Right renal cortex interstitium (tissue), 3 donors: Measurements from ENCODE around the gene NOSIP. TPM values are rescaled to one million over a fixed set of nuclear protein-coding genes. Genes with fewer than 3 reads are reported as not detected.

Source experiments
- DNase-seq, 3 donors: peaks; one replicate each; pipeline ENCODE4 v3.0.0-alpha.2; 2013; ENCODE audit warnings: low read depth in 3 of 3, low spot score in 2 of 3
- polyA plus RNA-seq, 3 donors: library from polyadenylated mRNA; unstranded; fragments of 120-200 nt; gene quantifications; one replicate each; pipeline ENCODE4 v1.2.1, GENCODE V29; 2013; ENCODE audit not compliant: insufficient read length in 3 of 3

Gene NOSIP
- polyA plus RNA-seq, 3 donors, result 61.2 to 69.1 (median 64.3) TPM

- no peak for DNase-seq
These were observed 27.6 kb downstream of the NOSIP start for GRCh38 chr19:49552749-49553148.

DNA sequence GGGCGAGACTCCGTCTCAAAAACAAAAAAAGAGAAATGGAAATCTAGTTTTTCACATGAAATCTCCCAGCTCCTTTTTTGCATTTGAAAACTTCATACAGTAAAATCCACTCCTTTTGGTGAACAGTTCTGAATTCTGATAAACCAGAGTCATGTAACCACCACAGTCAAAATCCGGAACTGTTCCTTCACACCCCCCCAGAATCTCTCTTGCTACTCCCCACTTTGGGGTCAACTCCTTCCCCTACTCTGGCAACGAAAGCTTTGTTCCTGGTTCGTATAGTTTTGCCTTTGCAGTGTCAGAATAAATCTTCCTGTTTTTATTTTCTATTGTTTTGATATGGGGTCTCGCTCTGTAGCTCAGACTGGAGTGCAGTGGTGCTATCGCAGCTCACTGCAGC lies 28.8 kb downstream of the NOSIP start:
- DNase-seq, result no peak

- DNase-seq, result no peak
These were observed 31.3 kb downstream of the NOSIP start for GRCh38 chr19:49549045-49549444.

DNA sequence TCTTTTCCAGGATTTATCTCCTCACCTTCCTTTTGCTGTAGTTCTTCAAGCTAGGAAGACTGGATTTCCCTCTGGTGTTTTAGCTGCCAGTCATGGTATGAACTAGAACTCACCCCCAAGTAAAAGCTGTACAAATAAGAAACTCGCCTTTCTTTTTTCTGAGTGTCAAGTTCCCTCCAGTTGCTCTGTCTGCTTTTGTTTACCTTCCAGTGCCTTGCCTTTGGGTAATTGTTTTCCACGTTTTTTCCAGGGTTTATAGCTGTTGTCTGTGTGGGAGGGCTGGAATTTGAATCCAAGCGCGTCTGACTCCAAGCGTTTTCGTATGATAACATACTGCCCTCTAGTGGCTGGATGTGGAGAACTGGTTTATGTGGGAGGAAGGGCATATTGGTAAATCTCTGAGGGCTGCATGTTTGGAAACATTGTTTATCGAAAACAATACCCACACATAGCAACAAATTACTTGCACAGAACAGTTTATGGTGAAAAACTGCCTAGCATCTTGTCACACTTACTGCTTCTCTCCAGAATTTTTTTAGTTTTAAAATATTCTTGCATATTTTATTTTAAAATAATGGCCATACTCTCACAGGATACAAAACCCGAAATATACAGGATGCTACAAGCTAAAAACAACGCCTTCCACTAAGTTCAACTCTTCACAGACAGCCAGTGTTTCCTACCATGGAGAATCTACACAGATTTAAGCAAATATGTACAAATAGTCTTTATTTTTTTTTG lies 33.4 kb downstream of the NOSIP start:
- DNase-seq, result peak; percentile 93 to 95 (median 94)

- DNase-seq, result no peak
These were observed 36.2 kb downstream of the NOSIP start for GRCh38 chr19:49544154-49544553.

GRCh38 chr19:49543032-49543431 lies 37.3 kb downstream of the NOSIP start:
- DNase-seq, result no peak

DNA sequence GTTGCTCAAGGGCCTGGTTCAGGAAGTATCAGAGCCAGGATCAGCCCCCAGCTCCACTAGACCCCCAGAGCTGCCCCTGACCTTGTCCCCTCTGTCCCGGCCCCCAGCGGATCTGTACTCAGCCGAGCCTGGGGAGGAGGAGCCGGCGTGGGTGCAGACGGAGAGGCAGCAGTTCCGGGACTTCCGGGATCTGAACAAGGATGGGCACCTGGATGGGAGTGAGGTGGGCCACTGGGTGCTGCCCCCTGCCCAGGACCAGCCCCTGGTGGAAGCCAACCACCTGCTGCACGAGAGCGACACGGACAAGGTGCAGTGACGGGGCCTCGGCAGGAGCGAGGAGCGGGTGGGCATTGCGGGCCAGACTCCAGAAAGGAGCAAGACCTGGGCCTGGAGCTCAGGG lies 37.9 kb downstream of the NOSIP start:
- no peak for DNase-seq

- no peak for DNase-seq
These were observed 38.4 kb downstream of the NOSIP start for GRCh38 chr19:49541914-49542313.

DNA sequence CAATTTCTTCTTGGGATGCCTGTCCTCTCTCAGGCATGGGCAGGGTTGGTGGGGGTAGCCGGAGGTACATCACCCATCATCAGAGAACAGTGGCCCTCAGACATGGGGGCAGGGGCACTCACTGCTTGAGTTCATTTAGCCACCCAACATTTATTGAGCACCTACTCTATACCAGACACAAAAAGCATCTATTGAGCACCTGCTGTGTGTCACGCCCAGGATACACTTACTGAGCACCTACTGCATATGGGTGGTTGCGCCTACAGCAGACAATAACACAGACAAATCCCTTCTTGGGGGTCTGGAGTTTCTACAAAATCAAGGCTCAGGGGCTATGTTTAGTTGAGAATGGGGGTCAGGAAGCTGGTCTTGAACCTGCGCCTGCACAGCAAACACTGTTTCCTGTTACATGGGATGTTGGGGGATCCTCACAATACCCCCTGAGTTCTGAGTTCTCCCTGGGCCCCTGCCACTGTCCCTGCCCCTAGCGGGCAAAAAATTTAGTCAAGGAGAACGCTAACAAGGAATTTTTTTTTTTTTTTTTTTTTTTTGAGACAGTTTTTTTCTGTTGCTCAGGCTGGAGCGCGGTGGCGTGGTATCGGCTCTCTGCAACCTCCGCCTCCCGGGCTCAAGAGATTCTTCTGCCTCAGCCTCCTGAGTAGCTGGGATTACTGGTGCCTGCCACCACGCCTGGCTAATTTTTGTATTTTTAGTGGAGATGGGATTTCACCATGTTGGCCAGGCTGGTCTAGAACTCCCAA lies 41.0 kb downstream of the NOSIP start:
- no peak for DNase-seq

DNA sequence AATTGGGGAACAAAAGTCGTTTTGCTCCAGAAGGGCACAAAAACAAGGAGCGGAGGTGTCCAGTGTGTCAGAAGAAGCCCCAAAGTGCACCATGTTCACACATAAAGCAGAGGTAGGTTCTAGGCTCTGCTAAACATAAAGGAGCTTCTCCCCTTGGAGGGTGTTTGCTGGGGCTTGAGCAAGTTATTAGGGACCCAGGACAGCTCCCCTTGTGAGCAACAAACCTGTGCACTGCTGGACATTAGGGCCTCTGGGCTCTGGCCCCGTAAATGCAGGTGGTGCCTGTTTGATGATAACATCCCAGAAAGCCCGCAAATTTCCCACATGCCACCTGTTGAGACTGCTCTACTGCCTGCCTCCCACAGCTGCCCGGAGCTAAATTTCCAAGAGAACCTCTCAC lies 41.7 kb downstream of the NOSIP start:
- no peak for DNase-seq

- no peak for DNase-seq
These were observed 43.4 kb downstream of the NOSIP start for GRCh38 chr19:49536921-49537462.

- no peak for DNase-seq
These were observed 45.5 kb downstream of the NOSIP start for GRCh38 chr19:49534632-49535385.

- peak in 2 of 3 donors; percentile 54 to 63 for DNase-seq
These were observed 46.5 kb downstream of the NOSIP start for GRCh38 chr19:49533551-49534488.

DNA sequence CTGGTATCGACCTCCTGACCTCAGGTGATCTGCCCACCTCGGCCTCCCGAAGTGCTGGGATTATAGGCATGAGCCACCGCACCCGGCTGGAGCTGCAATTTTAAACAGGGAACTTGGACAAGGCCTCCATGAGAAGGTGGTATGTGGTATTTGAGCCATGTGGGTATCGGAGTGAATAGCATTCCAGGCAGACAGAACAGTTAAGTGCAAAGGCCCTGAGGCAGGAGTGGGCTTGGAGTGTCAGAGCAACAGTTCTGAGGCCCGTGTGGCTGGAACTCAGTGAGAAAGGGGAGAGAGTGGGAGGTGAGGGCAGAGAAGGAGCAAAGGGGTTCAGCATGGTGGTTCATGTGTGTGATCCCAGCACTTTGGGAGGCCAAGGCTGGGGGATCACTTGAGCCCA lies 49.6 kb downstream of the NOSIP start:
- DNase-seq, result no peak

GRCh38 chr19:49528211-49528771 lies 52.1 kb downstream of the NOSIP start:
- no peak for DNase-seq

DNA sequence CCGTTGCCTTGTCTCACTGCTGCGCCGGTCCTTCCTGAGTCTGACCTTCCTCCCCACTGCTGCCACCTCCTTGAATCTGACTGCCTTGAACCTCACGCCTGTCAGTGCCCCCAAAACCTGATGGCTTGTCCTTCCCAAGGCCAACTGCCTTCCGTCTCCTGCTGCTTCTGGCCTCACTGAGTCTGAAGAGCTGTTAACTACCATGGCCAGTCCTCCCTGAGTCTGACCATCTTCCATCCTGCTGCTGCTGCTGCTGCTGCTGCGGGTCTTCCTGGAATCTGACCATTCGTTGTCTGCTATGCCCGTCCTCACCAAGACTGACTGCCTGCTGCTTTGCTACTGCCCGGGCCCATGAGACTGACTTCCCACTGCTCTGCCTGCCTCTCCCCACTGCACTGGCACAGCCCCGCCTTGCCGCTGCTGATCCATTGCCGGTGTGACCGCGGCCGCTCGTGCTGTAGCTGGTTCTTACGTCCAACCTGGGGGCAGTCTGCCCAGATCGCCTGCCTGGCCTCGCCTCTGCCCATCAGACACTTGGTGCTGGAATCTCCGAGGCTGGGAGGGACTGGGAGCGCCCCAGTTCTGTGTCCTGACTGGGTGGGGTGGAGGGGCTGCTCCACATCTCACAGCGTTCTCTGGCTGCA lies 55.4 kb downstream of the NOSIP start:
- DNase-seq, result no peak

DNA sequence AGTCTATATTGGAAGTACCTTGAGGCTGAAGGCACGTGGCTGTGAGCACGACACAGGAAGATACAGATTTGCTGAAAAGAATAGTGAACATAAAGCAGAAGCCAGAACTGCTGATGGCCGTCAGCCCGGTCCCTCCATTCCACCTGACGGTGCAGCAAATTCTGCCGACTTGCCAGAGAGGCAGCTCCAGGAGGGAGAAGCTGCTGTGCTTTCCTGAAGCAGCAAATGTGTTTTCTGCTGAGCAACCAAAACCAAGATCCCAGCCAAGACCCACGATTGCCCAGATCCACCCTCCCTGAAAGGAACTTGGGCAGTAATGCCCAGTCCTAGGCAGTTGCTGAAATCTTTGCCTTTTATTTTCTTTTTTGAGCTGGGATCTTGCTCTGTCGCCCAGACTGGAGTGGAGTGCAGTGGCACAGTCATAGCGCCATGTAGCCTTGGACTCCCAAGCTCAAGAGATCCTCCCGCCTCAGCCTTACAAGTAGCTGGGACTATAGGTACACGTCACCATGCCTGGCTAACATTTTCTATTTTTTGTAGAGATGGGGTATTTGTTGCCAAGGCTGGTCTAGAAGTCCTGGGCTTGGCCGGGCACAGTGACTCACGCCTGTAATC lies 59.5 kb downstream of the NOSIP start:
- DNase-seq, result no peak

- no peak for DNase-seq
These were observed 62.3 kb downstream of the NOSIP start for GRCh38 chr19:49518033-49518432.

- no peak for DNase-seq
These were observed 64.6 kb downstream of the NOSIP start for GRCh38 chr19:49515767-49516166.
